ENCODE measurements around the gene ANKDD1A. TPM values are rescaled to one million over a fixed set of nuclear protein-coding genes. Genes with fewer than 3 reads are reported as not detected.

Gene ANKDD1A
- total RNA-seq, 4 donors from 2014 or later: 5.1 to 11.9 (median 6.3) TPM

- no peaks in the 10 kb centered on the region for H3K27me3 ChIP-seq
- no peaks in the 10 kb centered on the region for H3K36me3 ChIP-seq
- no peak for TF ChIP-seq POLR2A (IDR thresholded peaks at IDR 0.05)
- TF ChIP-seq CTCF (IDR thresholded peaks at IDR 0.05): no peak
- intact Hi-C loops (cut with DNase I): loop anchor here (10.0 kb wide), 1 partner anchor 164 kb away; no protein-coding TSS in a partner anchor
- peak overlapping the region in 2 of 3 donors; percentile 74 to 77 for H3K27ac ChIP-seq
- no peak for DNase-seq
- no peak overlapping the region for H3K4me3 ChIP-seq (replicated peaks in 1 of 3)
- peaks cover 18 to 45% of the 10 kb centered on the region in 2 donors for H3K4me1 ChIP-seq
- WGBS, 2 donors: 78 to 87% methylated on average over 4 of the region's 4 CpGs
- H3K9me3 ChIP-seq: no peaks in the 10 kb centered on the region
Observed at GRCh38 chr15:64898406-64898805, 13.3 kb upstream of the ANKDD1A start.

GRCh38 chr15:64901141-64901540 lies 10.6 kb upstream of the ANKDD1A start:
- H3K27ac ChIP-seq: no peak overlapping the region
- H3K4me1 ChIP-seq: peaks cover 5 to 21% of the 10 kb centered on the region in 2 donors
- intact Hi-C loops (cut with DNase I): no loop called here
- H3K4me3 ChIP-seq (replicated peaks in 1 of 3): no peak overlapping the region
- TF ChIP-seq CTCF (IDR thresholded peaks at IDR 0.05): no peak
- no peak for TF ChIP-seq POLR2A (IDR thresholded peaks at IDR 0.05)
- no peaks in the 10 kb centered on the region for H3K27me3 ChIP-seq
- no peak for DNase-seq
- no peaks in the 10 kb centered on the region for H3K9me3 ChIP-seq
- WGBS, 2 donors: 98 to 99% methylated on average over 5 of the region's 5 CpGs
- H3K36me3 ChIP-seq: no peaks in the 10 kb centered on the region

GRCh38 chr15:64901914-64902313 lies 9.8 kb upstream of the ANKDD1A start:
- 91 to 94% methylated on average over 2 of the region's 2 CpGs for whole genome bisulfite sequencing, 2 donors
- H3K27me3 ChIP-seq: no peaks in the 10 kb centered on the region
- no peak overlapping the region for H3K27ac ChIP-seq
- TF ChIP-seq POLR2A (IDR thresholded peaks at IDR 0.05) (no peak), CTCF (IDR thresholded peaks at IDR 0.05) (no peak)
- no peak for DNase-seq
- no peaks in the 10 kb centered on the region for H3K36me3 ChIP-seq
- peaks cover 5 to 19% of the 10 kb centered on the region in 2 donors for H3K4me1 ChIP-seq
- H3K4me3 ChIP-seq (replicated peaks in 1 of 3): no peak overlapping the region
- no peaks in the 10 kb centered on the region for H3K9me3 ChIP-seq
- intact Hi-C loops (cut with DNase I): no loop called here

- Histone ChIP-seq H3K9me3 (no peaks in the 10 kb centered on the region), H3K4me1 (peaks cover under 1 to 9% of the 10 kb centered on the region in 2 donors), H3K36me3 (no peaks in the 10 kb centered on the region), H3K27me3 (no peaks in the 10 kb centered on the region), H3K27ac (no peak overlapping the region), H3K4me3 (replicated peaks in 1 of 3) (no peak overlapping the region)
- intact Hi-C loops (cut with DNase I): no loop called here
- no peak for DNase-seq
- TF ChIP-seq CTCF (IDR thresholded peaks at IDR 0.05) (no peak), POLR2A (IDR thresholded peaks at IDR 0.05) (no peak)
- 93 to 95% methylated on average over 4 of the region's 4 CpGs for WGBS, 2 donors
Observed at GRCh38 chr15:64902863-64903262, 8.8 kb upstream of the ANKDD1A start.

GRCh38 chr15:64903326-64903950 lies 8.3 kb upstream of the ANKDD1A start:
- H3K27me3 ChIP-seq: no peaks in the 10 kb centered on the region
- peaks cover 0 to 4% of the 10 kb centered on the region in 2 donors for H3K4me1 ChIP-seq
- TF ChIP-seq CTCF (IDR thresholded peaks at IDR 0.05) (no peak), POLR2A (IDR thresholded peaks at IDR 0.05) (no peak)
- H3K9me3 ChIP-seq: no peaks in the 10 kb centered on the region
- no peak for DNase-seq
- H3K36me3 ChIP-seq: no peaks in the 10 kb centered on the region
- H3K27ac ChIP-seq: no peak overlapping the region
- WGBS, 2 donors: 90 to 100% methylated on average over 4 of the region's 4 CpGs
- H3K4me3 ChIP-seq (replicated peaks in 1 of 3): no peak overlapping the region
- intact Hi-C loops (cut with DNase I): no loop called here
